HG03342 (cell line): ENCODE measurements around the gene HLCS.
"Not testable (repeated sequence)": the region's sequence is repeated elsewhere in the genome, so short reads cannot be mapped to it uniquely, and the experiment has no call there.

Experiments
- ATAC-seq: cut with Tn5 transposase; IDR thresholded peaks from one replicate; pipeline ENCODE4 v1.9.1; 2021; ENCODE audit warnings: mild to moderate bottlenecking, moderate library complexity; ENCODE audit not compliant: unreplicated experiment

Gene HLCS

GRCh38 chr21:36959020-36959835 is 7.2 kb downstream of the HLCS start:
- ATAC-seq, result no peak

DNA sequence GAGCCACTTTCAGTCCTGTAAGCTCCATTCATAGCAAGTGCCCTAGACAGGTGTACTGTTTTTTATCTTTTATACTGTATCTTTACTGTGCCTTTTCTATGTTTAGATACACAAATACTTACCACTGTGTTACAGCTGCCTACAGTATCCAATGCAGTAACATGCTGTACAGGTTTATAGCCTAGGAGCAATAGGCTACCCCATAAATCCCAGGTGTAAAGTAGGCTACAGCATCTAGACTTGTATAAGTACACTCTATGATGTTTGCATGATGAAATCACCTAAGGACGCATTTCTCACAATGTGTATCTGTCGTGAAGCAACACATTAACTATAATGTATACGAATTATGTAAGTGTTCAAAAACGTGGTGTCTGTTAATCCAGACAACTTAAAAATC is 10.7 kb downstream of the HLCS start:
- ATAC-seq, result no peak

- not testable (repeated sequence) for ATAC-seq
Measured at GRCh38 chr21:36952331-36952730, 14.1 kb downstream of the HLCS start.

- no peak for ATAC-seq
Measured at GRCh38 chr21:36949171-36950141, 17.0 kb downstream of the HLCS start.

GRCh38 chr21:36948686-36949085 is 17.8 kb downstream of the HLCS start:
- no peak for ATAC-seq

- no peak for ATAC-seq
Measured at GRCh38 chr21:36946949-36947356, 19.5 kb downstream of the HLCS start.

DNA sequence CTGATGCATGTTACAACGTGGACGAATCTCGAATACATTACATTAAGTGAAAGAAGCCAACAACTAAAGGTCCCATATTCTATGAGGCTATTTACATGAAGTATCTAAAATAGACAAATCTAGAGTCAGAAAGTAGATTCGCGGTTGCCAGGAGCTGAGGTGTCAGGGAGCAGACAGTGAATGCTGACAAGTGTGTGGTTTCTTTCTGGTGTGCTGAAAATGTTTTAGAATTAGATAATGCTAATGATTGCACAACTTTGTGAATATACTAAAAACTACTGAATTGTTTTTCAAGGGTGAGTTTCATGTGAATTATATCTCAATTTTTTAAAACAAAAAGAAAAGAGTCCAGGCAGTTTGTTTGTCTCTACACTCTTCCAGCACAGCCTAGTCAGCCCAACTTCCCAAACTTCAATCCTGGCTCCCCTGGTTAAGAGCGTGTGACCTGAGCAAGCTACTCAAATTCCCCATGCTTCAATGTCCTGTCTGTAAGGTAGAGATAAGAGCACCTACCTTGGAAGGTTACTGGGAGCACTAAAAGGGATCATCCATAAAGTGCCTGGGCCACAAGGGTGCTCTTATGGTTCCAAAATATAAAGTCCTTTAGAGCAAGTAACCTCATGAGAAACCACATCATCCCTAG is 20.9 kb downstream of the HLCS start:
- no peak for ATAC-seq

DNA sequence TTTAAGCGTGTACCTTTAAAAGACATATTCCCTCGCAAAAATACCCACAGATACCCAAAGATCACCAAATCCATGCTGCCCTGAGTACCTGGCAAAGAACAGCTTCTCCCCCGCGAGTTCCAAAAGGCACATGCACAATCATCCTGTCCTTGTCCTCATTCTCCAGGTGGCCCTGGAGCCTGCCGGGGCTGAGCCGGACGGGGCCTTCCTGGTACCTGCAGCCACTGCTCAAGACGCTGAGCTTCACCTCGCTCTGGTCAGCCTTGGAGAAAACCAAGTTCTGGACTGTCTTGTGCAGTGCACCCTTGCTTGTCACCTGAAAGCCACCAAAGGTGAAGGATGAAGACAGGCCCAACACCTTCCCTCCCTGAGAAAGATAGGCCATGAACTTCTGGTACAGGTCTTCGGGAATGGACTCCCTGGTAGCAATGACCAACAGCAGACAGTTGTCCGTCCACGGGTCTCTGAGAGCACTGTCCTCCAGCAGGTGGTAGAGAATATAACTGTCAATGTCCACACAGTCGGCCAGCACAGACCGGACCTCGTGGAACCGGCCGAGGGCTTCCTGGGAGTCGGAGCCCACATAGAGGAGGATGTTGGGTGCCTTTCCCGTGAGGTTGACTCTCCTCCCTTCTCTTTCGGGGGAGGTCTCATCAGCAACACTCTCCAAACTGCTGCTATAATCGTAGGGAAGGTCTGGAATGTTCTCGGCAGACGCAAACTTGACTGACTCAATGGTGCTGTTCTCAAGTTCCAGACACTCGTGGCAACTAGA is 29.9 kb downstream of the HLCS start:
- no peak for ATAC-seq

GRCh38 chr21:36934864-36935420 is 31.5 kb downstream of the HLCS start:
- ATAC-seq, result no peak

GRCh38 chr21:36932161-36932816 is 34.2 kb downstream of the HLCS start:
- no peak for ATAC-seq

DNA sequence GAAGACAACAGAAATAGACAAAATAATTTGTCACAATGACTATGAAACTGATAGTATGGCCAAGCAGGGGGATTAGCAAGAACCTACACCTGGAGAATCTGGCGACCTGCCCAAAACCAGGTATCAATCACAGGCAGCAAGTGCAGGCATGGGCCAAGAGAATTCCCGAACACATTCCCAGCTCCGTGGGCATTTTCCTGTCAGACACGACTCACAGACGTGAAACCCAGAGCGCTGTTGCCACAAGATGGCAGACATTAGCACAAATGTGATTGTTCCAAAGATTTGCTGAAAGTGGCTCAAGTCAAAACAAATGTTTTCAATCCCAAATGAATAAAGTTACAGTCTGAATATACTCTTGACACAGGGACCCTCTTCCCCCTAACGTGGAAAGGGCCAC is 36.8 kb downstream of the HLCS start:
- ATAC-seq, result no peak

GRCh38 chr21:36928960-36929359 is 37.5 kb downstream of the HLCS start:
- ATAC-seq, result no peak

DNA sequence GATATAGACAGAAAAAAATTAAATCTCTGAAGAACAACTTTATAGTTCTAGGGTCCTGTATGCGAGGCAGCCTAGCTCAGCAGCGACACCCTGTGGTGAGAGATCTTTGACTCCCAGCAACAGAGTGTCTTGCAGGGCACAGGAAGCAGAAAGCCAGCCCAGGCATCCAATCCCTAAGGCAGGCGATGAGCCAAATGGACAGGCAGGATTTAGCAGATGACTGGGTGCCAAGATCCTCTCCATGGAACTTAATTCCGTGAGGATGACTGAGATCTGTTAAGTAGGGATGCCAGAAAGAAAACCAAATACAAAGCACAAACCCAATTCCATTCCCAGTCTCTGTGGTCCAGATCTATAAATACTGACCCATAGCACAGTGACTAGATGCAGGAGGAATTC is 38.8 kb downstream of the HLCS start:
- ATAC-seq, result no peak

- no peak for ATAC-seq
Measured at GRCh38 chr21:36926989-36927718, 39.3 kb downstream of the HLCS start.

- ATAC-seq, result no peak
Measured at GRCh38 chr21:36923270-36923669, 43.2 kb downstream of the HLCS start.

DNA sequence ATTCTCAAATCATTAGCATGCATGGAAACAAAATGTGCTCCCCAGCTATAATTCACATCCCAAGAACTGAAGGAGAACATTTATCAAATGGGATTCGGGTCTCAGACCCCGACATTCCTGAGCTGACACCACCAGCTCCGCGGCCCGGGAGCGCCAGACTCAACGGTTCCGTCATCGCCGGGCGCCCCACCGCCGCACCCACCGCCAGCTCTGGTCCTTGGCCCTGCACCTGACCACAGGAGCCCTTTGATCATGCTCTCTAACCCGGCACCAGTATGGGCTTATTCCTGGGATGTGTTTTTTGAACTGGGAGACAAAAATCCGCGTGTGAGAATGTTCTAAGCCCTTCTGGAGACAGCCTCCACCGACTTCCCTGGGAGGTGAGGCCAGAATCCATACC is 43.6 kb downstream of the HLCS start:
- ATAC-seq, result no peak

DNA sequence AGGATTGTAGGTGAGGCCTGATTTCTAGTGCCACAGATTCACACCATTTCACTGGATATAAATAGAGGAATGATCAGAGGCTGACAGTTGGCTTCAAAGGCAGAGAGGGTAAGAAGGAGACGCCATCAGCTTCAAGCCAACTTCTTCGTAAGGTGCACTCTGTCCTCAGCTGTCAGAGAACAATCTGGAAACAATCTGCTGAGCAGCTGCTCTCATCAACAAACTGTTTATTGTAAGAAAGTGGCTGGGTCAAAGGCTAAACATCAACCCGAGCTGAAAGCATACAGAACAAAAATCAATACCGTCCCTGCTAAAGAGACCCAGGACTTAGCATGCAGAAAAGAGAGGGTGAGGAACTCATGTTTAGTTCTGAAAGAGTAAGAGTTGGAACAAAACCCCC is 48.2 kb downstream of the HLCS start:
- no peak for ATAC-seq

DNA sequence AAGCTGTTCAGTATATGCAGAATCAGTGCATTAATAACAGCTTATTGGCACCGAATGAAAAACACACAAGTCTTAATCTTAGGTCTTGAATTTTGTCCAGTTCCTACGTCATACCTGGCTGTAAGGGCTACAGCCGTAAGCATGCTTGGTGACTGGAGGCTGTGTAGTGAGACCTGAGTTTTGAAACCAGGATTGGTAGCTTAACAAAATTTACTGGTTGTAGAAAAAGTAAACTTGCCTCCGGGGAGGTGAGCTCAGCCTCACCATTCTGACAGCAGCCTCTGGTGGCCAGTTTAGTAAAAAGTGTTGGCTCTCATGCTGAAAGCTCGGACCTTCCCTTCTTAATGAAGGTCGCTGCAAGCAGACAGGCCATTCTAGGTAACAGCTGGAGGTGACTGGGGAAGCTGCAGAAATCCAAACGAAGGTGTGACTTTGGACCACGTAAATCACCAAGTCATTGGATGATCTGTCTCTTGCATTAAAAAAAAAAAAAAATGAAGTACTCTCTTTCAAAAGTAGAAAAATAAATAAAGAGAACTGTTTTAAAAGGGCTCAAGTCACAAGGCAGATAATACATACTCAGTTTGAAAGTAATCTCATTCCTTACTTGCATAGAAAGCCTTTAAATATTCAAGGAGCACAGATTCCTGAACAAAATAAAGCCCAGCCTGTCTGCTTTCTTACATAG is 48.9 kb downstream of the HLCS start:
- ATAC-seq, result no peak

- ATAC-seq, result no peak
Measured at GRCh38 chr21:36916718-36917117, 49.8 kb downstream of the HLCS start.
